NCI-H2081 treated with DMSO at 0.1 percent for 48 hours (cell line): ENCODE data around the gene SYNE3.

Experiments
- DNase-seq: peaks from one replicate; lab custom pipeline; 2025; lab: John Stamatoyannopoulos, UW

The SYNE3 gene

GRCh38 chr14:95541346-95541745 lies 24.9 kb upstream of the SYNE3 start:
- no peak for DNase-seq

DNA sequence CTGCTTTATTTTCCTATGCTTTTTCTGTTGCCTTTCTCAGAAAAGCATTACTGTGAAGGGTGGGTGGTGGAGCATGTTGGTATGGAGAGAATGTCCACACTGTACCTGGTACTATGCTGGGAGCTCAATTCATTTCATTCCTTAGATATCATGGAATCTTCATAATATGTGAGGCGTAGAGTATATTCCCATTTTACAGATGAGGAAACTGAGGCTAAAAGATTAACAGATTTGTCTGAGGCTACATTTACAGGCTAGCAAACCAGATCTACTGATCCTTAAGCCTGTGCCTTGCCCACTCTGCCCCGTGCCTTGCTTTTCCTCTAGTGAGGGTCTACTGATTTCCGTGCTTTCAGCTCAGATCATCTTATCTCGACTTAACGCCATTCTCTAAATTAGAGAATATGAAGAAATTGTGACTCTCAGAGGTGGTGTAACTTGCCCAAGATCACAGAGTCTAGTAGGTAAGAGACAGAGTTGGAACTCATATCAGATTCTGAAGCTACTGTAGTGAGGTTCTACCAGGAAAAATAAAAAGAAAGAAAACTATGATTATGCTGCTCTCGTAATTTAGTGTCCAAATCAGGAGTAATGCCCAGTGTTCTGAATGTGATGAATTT lies 23.9 kb upstream of the SYNE3 start:
- no peak for DNase-seq

- DNase-seq: no peak
Measured at GRCh38 chr14:95538801-95539509, 22.5 kb upstream of the SYNE3 start.

- no peak for DNase-seq
Measured at GRCh38 chr14:95537298-95538089, 21.0 kb upstream of the SYNE3 start.

- DNase-seq: no peak
Measured at GRCh38 chr14:95536671-95537070, 20.2 kb upstream of the SYNE3 start.

GRCh38 chr14:95536036-95536593 lies 19.7 kb upstream of the SYNE3 start:
- no peak for DNase-seq

DNA sequence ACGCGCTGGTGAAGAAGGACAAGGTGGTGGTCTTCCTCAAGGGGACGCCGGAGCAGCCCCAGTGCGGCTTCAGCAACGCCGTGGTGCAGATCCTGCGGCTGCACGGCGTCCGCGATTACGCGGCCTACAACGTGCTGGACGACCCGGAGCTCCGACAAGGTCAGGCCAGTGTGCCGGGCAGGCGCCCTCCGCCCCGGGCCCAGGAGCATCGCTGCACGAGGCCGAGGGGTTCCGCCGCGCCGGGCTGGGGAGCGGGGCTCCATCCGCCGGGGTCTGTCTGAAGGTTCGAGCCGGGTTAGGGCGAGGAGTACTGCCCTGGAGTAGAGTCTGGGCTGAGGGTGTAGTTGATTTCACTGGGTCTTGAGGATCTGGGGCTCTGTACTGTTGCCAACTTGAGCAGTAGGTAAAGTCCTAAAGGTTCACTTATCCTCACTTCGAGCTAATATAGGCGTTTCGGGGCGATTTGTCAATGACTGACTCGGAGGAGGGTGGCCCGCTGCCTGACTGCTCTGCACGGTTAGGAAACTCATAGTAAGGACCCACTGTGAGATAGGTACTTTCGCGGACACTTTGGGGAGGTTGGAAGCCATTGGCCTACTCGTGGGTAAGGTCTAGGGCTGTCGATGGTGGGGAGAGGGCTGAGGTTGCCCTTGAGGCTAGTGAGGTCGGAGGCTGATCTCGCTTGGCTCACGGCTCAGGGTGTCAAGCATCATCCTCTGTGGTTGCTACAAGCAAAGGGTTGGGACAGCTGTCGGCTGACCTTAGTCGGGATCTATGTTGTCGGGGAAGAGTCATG lies 19.0 kb upstream of the SYNE3 start:
- no peak for DNase-seq

GRCh38 chr14:95534299-95535225 lies 18.1 kb upstream of the SYNE3 start, which contains the start of gene GLRX5:
TSS of gene GLRX5 (plus strand) at chr14:95535050. CDS start at chr14:95535090, 40 bp downstream.
- DNase-seq: peak; percentile 100

GRCh38 chr14:95533822-95534221 lies 17.4 kb upstream of the SYNE3 start:
- no peak for DNase-seq

DNA sequence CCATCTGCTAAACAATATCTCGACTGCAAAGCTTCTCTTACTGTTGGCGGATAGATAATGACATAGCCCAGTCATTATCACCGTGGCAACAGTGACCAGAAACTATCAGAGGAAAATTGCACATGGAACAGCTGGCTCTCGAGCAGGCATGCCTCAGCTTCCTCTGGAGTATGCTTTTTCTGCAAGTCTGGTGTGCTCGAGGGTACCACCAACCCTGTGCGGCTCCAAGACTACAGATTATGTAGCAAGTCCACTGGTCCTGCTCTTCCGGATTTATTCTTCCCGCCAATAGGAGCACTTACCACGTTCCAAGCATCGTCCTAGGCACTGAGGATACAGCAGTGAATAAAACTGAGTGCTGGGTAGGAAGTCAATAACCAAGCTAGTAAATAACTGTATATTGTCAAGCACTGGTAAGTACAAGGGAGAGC lies 17.0 kb upstream of the SYNE3 start:
- DNase-seq: peak; percentile 36

DNA sequence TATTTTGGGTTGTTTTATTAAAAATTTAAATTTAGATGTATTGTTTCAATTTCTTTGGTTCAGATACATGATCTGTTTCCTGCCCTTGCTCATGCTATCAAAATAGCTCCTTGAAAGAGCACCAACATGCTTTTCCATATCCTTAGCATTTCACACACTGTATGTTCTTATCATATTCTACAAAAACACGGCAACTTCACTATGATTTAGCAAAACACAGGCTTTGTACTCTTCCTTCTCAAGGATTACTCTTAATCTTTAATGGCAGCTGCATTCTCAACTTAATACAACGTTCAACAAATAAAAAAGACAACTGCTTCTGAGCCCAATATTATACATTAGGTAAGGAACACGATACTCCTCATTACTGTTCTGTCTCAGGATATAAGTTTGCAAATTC lies 15.5 kb upstream of the SYNE3 start:
- DNase-seq: no peak

DNA sequence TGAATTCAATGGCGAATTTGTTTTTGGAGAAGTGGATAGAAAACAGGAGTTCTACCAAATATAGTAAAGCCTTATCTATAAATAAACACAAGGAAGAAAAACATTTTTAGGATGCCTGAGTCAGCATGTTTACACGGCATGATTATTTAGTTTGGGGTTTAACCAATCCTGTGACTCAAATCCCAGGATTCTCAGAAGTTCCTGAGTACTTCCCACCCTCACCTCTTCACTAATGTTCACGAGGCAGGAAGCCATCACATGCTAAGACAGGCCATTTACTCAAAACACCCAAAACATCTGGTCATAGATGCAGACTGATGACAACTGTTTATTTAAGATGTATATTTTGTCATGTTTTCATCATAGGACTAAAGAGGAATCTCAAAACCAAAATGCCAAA lies 15.0 kb upstream of the SYNE3 start:
- DNase-seq: no peak

- DNase-seq: no peak
Measured at GRCh38 chr14:95530473-95531276, 14.2 kb upstream of the SYNE3 start.

DNA sequence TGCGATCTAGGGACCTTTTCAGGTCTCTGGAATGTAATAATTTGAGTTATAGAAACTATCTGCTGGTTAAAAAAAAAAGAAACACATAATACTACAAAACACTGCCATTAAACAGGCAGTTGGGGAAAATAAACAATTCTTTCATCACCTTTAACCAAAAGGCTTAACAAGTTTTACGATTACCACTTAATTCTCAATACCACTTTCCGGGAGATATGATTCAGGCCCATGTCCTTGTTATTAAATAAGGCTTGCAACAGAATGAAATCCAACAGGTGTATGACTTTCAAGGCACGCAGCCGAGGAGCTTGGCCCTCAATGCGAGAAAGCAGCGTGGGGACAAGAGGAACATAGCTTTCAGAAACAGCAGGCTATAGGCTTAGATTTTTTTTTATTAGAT lies 12.8 kb upstream of the SYNE3 start:
- no peak for DNase-seq

- peak; percentile 34 for DNase-seq
Measured at GRCh38 chr14:95527387-95528002, 11.0 kb upstream of the SYNE3 start.

DNA sequence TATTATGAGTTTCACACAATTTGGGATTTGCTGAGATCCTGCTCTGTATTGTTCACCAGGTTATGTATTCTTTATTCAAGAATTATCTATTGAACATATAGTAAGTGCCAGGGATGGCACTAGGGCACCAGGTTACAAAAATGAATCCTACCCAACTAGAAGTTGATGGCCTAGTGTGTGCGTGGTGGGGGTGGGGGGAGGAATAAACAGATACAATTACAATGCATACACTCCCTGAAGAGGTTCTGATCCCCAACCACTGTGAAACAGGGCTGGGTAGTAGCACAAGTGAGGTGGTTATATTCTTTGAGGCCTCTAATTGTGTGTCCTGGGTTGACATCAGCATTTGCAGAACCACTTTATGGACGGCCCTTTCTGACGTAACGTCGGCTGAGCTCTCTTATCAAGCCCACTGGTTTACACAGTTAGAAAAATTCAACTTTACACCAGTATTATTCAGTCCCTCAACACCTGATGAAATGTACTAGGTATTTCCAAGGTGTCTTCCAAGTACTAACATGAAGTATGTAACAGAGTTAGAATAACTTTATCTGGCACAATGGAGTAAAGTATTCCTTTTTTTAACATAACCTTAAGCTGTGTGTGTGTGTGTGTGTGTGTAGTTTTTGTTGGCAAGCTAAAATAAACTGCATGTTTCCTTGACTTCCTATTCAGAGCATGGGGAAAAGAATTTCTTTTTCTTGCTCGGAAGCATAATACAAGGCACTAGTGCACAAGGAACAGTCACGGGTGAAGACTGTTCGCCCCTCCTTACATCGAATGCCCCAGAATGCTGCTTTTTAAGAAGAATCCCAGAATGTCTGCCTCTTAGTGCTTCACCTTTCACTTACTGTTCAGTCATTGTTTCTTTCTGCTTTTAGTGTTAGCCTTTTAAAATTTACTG lies 10.3 kb upstream of the SYNE3 start:
- DNase-seq: no peak

- DNase-seq: no peak
Measured at GRCh38 chr14:95525999-95526398, 9.5 kb upstream of the SYNE3 start.
